ENCODE results near the gene PCCA.
A peak's percentile ranks its signal among the peaks of the same experiment; 100 is the strongest.

The PCCA gene

DNA sequence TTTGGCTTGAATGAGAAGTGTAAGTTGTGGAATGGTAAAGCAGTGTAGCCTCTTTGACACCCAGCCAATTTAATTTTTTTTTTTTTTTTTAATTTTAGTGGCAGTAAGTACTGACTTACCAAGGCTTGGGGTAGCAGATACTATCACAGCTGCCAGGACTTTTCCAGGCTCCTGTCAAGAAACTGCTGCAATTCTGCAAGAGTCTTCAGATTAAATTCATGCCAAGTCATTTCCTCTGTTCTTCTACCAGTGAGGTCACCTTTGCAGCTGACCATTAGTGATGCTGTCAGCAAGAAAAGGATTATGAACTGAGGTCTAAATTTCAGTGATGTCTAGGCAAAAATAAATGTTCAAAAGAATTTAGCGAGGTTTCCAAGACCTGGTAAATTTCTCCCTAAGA lies 408.5 kb downstream of the PCCA start:
- no peak overlapping the region for H3K4me3 ChIP-seq (ENCODE audit: low read length)
- TF ChIP-seq ZNF274 (IDR thresholded peaks at IDR 0.05; ENCODE audit: low read depth, low read length), result no peak

- no peak for TF ChIP-seq ZNF274 (IDR thresholded peaks at IDR 0.05; ENCODE audit: low read depth, low read length)
- H3K4me3 ChIP-seq (ENCODE audit: low read length), result no peak overlapping the region
These were observed 413.6 kb downstream of the PCCA start for GRCh38 chr13:100502446-100502845.

DNA sequence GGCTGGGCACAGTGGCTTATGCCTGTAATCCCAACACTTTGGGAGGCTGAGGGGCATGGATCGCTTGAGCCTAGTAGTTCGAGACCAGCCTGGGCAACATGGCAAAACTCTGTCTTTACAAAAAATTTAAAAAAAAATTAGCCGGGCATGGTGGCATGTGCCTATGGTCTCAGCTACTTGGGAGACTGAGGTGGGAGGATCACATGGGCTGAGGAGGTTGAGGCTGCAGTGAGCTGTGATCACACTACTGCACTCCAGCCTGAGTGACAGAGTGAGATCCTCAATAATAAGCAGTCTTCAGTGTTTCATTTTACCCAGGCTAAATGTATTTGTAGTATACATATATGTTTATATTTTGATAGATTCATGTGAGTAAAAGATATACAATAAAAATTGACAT lies 414.7 kb downstream of the PCCA start:
- TF ChIP-seq ZNF274 (IDR thresholded peaks at IDR 0.05; ENCODE audit: low read depth, low read length), result no peak
- H3K4me3 ChIP-seq (ENCODE audit: low read length), result no peak overlapping the region

GRCh38 chr13:100506154-100506553 lies 417.3 kb downstream of the PCCA start:
- H3K4me3 ChIP-seq (ENCODE audit: low read length), result peak overlapping the region; percentile 43; the same call in 1 of the 2 replicates

GRCh38 chr13:100506600-100507422 lies 417.9 kb downstream of the PCCA start:
- peak overlapping the region; percentile 43; the same call in 1 of the 2 replicates for H3K4me3 ChIP-seq (ENCODE audit: low read length)
- TF ChIP-seq ZNF274 (IDR thresholded peaks at IDR 0.05; ENCODE audit: low read depth, low read length), result no peak

More at GRCh38 chr13:100506154-100506553, 417.3 kb downstream of the PCCA start:
- TF ChIP-seq ZNF274 (IDR thresholded peaks at IDR 0.05; ENCODE audit: low read depth, low read length), result no peak

- TF ChIP-seq ZNF274 (IDR thresholded peaks at IDR 0.05; ENCODE audit: low read depth, low read length), result no peak
- H3K4me3 ChIP-seq (ENCODE audit: low read length), result no peak overlapping the region
These were observed 419.6 kb downstream of the PCCA start for GRCh38 chr13:100508455-100508854.

GRCh38 chr13:100508996-100509395 lies 420.1 kb downstream of the PCCA start:
- TF ChIP-seq ZNF274 (IDR thresholded peaks at IDR 0.05; ENCODE audit: low read depth, low read length), result no peak
- H3K4me3 ChIP-seq (ENCODE audit: low read length), result no peak overlapping the region

DNA sequence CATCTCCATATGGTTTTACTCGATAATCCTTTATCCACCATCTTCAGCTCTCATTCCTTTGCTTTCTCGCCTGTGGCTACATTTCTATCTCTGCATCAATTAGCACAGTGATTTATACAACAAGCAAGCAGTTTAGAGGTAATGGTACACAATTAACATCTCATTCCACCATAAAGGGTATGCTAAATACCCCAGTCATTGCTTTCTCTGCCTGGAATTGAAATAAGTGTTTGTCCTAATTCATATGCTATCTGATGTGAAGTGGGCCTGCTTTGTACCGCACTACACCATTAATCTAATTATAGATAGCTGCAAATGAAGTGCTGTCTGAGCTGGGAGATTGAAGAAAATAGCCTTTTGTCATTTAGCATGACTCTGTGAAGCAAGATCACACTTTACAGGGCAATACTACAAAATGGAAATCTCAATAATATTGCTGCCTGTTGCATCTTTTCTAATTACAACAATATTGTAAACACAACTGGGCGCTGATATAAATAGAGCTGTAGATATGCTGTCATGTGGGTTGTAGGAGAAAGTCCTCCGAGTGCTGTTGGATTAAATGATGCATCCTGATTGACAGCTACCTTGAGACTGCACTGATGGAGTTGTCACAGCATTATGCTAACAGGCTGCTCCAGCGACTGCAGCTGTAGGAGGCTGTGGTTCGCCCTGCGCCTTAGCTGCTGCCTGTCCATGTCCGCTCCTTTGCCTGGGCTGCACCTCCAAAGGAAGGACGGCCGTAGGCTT lies 421.5 kb downstream of the PCCA start:
- TF ChIP-seq ZNF274 (IDR thresholded peaks at IDR 0.05; ENCODE audit: low read depth, low read length), result no peak
- H3K4me3 ChIP-seq (ENCODE audit: low read length), result no peak overlapping the region

- H3K4me3 ChIP-seq (ENCODE audit: low read length), result no peak overlapping the region
- TF ChIP-seq ZNF274 (IDR thresholded peaks at IDR 0.05; ENCODE audit: low read depth, low read length), result no peak
These were observed 422.6 kb downstream of the PCCA start for GRCh38 chr13:100511466-100511865.

DNA sequence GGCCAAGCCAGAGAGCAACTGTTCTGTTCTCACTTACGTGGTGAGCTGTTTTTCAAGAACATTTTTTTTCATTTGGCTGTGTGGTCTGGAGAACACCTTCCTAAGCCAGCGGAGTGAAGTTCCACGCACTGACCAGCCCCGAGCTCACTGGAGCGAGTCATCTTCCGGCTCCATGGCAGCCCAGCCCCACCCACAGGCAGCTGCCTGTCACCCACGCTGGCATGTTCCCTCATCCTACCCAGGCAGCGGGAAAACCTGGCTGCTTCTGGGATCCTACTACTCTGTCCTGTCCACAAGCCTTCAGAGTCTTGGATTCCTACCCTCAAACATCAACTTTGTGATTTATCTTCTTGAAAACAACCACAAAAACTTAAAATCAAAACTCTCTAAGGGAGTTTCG lies 423.5 kb downstream of the PCCA start:
- no peak overlapping the region for H3K4me3 ChIP-seq (ENCODE audit: low read length)
- TF ChIP-seq ZNF274 (IDR thresholded peaks at IDR 0.05; ENCODE audit: low read depth, low read length), result no peak

- no peak overlapping the region for H3K4me3 ChIP-seq (ENCODE audit: low read length)
- TF ChIP-seq ZNF274 (IDR thresholded peaks at IDR 0.05; ENCODE audit: low read depth, low read length), result no peak
These were observed 424.3 kb downstream of the PCCA start for GRCh38 chr13:100513171-100513570.

DNA sequence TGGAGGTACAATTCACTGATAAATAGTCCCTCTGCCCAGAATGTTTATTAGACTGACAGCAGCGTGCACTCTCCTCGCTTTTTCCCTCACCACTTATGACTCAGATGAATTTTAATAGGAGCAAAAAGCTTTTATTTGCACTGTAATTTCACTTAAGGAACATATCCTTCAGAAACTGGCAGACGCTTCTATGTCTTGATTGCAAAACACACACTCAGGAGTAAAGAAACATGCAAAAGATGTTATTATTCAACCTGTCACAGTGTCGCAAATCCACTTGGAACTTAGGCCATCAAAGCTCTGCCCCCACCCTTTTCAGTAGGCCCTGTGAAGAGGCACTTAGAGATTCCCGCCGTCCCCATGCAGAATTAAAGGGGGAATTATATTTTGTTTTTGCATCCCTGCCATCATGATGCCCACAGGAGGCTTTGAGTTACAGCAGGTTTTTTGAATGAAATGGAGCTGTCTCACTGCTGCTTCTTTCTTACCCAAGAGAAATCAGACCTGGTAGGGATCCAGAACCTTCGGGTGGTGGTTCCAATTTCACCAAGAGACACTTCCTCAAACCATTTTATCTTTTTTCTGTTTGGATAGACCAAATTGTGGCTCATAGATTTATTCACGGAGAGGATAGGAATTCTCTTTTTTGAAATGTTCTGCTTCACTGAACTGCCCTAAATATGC lies 425.2 kb downstream of the PCCA start:
- H3K4me3 ChIP-seq (ENCODE audit: low read length), result no peak overlapping the region
- no peak for TF ChIP-seq ZNF274 (IDR thresholded peaks at IDR 0.05; ENCODE audit: low read depth, low read length)

- H3K4me3 ChIP-seq (ENCODE audit: low read length), result no peak overlapping the region
- no peak for TF ChIP-seq ZNF274 (IDR thresholded peaks at IDR 0.05; ENCODE audit: low read depth, low read length)
These were observed 426.0 kb downstream of the PCCA start for GRCh38 chr13:100514788-100515409.

- H3K4me3 ChIP-seq (ENCODE audit: low read length), result no peak overlapping the region
- no peak for TF ChIP-seq ZNF274 (IDR thresholded peaks at IDR 0.05; ENCODE audit: low read depth, low read length)
These were observed 426.5 kb downstream of the PCCA start for GRCh38 chr13:100515410-100515800.

Measured in GM08714 (cell line).